Ovary (tissue), 3 donors: ENCODE results near the gene TARS3.

Source experiments
- CTCF ChIP-seq, 3 donors: fragments of 450-650 bp in 2 of 3; fragments of 200-600 bp in 1 of 3; IDR thresholded peaks; one replicate each; pipeline versions ENCODE4 v1.5.1 to v1.8.0; 2016 to 2022; ENCODE audit warnings: antibody characterized with exemption in 3 of 3, mild to moderate bottlenecking in 1 of 3
- EP300 ChIP-seq: sonication (generic); formaldehyde crosslinking; IDR thresholded peaks from one replicate; pipeline ENCODE4 v1.6.1; 2017; ENCODE audit warnings: antibody characterized with exemption
- donor health status: DM: no; HTN: no; CAD: no.

GRCh38 chr15:101625980-101626379 is 98.3 kb downstream of the TARS3 start:
- TF ChIP-seq CTCF (IDR thresholded peaks at IDR 0.05) (no peak), EP300 (no peak)
